NCI-H146 treated with DMSO at 0.1 percent for 48 hours (cell line): ENCODE results near the gene UTP20.

Experiments used
- DNase-seq: peaks from one replicate; lab custom pipeline; 2025; ENCODE audit not compliant: unreplicated experiment; lab: John Stamatoyannopoulos, UW

The UTP20 gene

DNA sequence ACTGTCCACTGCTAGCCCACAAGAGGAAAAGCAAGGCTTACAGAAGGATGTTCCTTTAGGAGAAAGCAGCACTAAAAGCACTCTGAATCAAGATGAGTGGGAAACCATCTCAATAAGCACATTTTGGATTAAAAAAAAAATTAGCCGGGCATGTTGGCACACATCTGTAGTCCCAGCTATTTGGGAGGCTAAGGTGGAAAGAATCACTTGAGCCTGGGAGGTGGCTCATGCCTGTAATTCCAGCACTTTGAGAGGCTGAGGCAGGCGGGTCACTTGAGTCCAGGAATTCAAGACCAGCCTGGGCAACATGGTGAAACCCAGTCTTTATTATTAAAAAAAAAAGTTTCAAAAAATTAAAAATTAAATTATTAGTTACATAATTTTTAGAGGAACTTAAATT, 144.7 kb downstream of the UTP20 start:
- DNase-seq = no peak

DNA sequence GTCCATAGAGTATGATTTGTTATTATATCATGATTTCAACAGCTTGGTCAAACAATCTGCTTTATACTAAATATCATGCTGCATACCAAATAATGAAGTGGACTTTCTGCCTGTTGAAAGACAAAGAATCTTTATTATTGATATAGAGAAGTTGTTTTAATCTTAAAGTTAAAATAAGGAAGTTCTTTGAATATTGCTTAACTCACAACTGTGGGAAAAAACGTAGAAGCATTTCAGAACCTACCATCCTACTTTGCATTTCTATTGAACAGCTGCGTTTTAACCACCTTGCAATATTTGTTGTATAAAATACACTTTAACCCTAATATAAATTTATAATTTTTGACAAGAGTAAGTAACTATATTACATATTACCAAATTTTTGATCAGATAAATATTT, 150.6 kb downstream of the UTP20 start:
- no peak for DNase-seq

DNA sequence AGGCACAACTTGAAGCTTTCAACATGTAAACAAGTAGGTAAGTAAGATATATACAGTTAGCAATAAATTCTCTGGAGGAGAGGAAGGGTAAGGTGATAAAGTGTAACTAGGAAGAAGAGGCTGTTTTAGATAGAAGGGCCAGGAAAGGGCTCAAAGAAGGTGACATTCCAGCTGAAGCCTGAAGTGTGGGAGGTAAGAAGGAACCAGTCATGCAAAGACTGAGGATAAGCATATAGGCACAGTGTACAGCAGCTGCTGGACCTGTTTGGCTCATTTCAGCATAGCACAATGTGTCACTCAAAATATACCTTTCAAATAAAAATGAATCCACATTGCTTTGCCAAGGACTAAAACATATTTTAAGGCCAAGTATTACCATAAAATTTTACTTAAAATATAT, 156.2 kb downstream of the UTP20 start:
- DNase-seq = no peak
